Measurements from ENCODE around the gene KCNQ4.

KCNQ4 gene

DNA sequence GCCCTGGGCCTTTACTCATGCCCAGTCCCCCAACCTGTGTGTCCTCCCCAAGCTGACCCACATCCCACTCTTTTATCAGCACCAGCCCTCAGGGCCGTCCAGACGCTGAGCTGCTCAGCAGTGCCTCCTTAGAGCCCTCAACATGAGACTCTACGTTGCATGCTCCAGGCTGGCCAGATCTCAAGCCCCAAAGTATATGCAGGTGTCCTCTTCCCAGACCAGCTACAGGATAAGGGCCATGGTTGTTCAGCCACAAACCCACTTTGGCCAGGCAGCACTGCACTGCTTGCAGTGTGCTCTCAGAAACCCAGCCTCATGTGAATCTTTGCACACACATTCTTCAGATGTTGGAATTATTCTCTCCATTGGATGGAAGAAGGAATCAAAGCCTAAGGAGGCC, 72.5 kb downstream of the KCNQ4 start:
- WGBS, 2 experiments (ENCODE audit: insufficient coverage in 2 of 2) = 100% methylated on average over 1 to 3 of the region's 3 CpGs
- no peak overlapping the region for H3K4me3 ChIP-seq (ENCODE audit: extremely low read depth, insufficient read depth, low read length, poor library complexity, severe bottlenecking)
- H3K27ac ChIP-seq (ENCODE audit: low read depth, low read length, severe bottlenecking) = no peak overlapping the region
- H3K9me3 ChIP-seq (ENCODE audit: control insufficient read depth, low read length) = no peaks in the 10 kb centered on the region
- no peaks in the 10 kb centered on the region for H3K36me3 ChIP-seq (ENCODE audit: control insufficient read depth, insufficient read depth, low read length)
- peaks cover 6% of the 10 kb centered on the region for H3K4me1 ChIP-seq (ENCODE audit: control insufficient read depth, insufficient read depth, low read length, poor library complexity, severe bottlenecking)

DNA sequence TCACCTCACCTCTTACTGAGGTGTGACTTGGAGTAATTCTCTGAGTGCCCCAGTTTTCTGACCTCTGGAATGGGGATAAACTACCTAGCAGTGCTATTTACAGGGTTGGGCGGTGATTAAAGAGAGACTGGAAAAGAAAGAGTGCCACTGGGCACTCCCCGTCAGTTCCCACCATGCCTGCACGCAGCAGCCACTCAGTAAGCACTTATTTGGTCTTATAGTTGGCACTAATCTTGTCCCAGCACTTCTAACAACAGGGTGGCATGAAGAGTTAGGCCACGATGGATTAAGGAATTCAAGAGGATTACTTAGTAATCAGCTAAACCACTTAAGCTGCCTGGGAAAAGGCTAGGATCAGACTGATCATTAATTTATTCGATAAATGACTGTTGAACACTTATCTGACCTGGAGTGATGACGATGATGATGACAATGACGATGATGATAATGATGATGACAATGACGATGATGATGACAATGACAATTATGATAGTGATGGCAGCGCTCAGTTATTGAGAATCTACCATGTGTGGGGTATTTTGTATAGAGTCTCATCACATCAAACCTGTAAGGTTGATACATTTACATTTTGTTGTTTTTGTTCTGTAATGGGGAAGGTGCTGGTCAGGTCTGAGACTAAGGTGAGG, 73.2 kb downstream of the KCNQ4 start:
- no peak overlapping the region for H3K27ac ChIP-seq (ENCODE audit: low read depth, low read length, severe bottlenecking)
- no peaks in the 10 kb centered on the region for H3K9me3 ChIP-seq (ENCODE audit: control insufficient read depth, low read length)
- no peak overlapping the region for H3K4me3 ChIP-seq (ENCODE audit: extremely low read depth, insufficient read depth, low read length, poor library complexity, severe bottlenecking)
- H3K36me3 ChIP-seq (ENCODE audit: control insufficient read depth, insufficient read depth, low read length) = no peaks in the 10 kb centered on the region
- 95 to 98% methylated on average over 8 to 9 of the region's 9 CpGs for WGBS, 2 experiments (ENCODE audit: insufficient coverage in 2 of 2)
- peaks cover 6% of the 10 kb centered on the region for H3K4me1 ChIP-seq (ENCODE audit: control insufficient read depth, insufficient read depth, low read length, poor library complexity, severe bottlenecking)

DNA sequence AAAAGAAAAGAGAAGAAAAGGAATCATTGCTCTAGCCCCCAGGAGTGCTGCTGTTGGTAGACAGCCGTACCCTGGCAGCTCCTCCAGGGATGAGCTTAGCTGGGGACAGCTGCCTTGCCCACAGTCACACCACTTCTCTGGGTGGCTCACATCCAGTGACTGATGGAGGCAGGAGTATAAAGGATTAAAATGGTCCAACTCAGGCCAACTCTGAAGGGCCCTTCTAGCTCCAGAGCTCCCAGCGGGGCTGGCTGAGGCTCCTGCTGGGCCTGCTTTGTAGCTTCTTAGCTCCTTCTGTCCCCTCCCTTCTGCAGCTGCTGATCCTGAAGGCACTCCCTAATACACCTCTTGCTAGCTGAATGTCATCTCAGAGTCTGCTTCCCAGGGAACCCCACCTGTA, 74.2 kb downstream of the KCNQ4 start:
- Histone ChIP-seq H3K36me3 (ENCODE audit: control insufficient read depth, insufficient read depth, low read length) (no peaks in the 10 kb centered on the region), H3K4me3 (ENCODE audit: extremely low read depth, insufficient read depth, low read length, poor library complexity, severe bottlenecking) (no peak overlapping the region), H3K4me1 (ENCODE audit: control insufficient read depth, insufficient read depth, low read length, poor library complexity, severe bottlenecking) (peaks cover 8% of the 10 kb centered on the region), H3K9me3 (ENCODE audit: control insufficient read depth, low read length) (no peaks in the 10 kb centered on the region), H3K27ac (ENCODE audit: low read depth, low read length, severe bottlenecking) (no peak overlapping the region)
- 74% methylated on average over 2 of the region's 2 CpGs; no CpG with 5 or more reads in 1 of the 2 experiments for WGBS, 2 experiments (ENCODE audit: insufficient coverage in 2 of 2)

DNA sequence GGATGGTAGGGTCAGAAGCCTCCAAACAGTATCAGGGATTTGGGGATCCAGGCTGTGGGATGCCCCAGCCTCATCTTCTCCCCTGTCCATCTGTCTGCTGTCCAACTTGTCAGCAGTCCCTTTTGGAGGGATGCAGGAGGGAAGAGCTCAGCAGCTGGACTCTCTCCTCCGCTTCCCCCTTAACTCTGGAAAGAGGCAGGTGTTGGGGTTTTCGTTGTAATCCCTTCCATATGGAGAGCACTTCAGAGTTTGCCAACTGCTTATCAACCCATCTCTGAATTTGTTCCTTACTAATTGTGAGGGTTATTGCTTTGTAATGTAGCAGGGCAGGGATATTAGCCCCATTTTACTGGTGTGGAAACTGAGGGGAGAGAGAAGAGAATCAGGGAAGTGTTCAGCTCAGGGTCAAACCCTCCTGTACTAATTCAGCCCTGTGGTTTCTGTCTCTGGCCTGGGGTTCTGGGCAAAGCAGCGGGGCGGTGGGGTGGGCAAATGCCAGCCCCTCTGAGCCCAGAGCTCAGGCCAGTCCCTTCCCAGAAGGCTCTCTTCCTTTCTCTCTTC, 75.3 kb downstream of the KCNQ4 start:
- WGBS, 2 experiments (ENCODE audit: insufficient coverage in 2 of 2) = 87 to 91% methylated on average over 2 to 4 of the region's 4 CpGs

DNA sequence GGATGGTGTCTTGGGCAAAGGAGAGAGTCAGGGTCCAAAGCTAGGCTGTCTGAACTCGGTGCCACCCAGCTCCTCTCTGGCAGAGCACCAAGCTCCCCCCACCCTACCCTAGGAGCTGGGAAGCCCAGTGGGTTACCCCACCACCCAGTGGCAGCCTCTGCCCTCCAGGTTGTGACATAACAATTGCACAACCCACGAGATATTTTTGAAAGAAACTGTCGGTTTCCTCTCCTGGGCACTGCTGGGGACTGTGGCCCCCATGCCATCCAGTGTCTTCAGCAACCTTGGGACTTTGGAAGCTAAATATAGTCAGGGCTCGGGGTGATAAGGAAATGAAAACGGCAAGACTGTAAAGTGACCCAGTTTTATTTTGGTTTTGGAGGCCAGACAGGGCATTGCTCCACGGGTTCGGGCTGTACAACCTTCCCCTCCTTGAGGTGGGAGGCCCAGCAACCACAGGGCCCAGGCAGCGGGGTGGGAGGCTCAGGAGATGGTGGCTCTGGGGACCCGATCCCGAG, 77.2 kb downstream of the KCNQ4 start:
- WGBS, 2 experiments (ENCODE audit: insufficient coverage in 2 of 2) = 59 to 61% methylated on average over 8 of the region's 10 CpGs
- H3K4me3 ChIP-seq (ENCODE audit: extremely low read depth, insufficient read depth, low read length, poor library complexity, severe bottlenecking) = peak overlapping the region; percentile 48
- no peaks in the 10 kb centered on the region for H3K9me3 ChIP-seq (ENCODE audit: control insufficient read depth, low read length)
- no peaks in the 10 kb centered on the region for H3K36me3 ChIP-seq (ENCODE audit: control insufficient read depth, insufficient read depth, low read length)
- H3K4me1 ChIP-seq (ENCODE audit: control insufficient read depth, insufficient read depth, low read length, poor library complexity, severe bottlenecking) = peaks cover 22% of the 10 kb centered on the region
- no peak overlapping the region for H3K27ac ChIP-seq (ENCODE audit: low read depth, low read length, severe bottlenecking)

More for the DNA sequence above, 75.3 kb downstream of the KCNQ4 start:
- no peak overlapping the region for H3K27ac ChIP-seq (ENCODE audit: low read depth, low read length, severe bottlenecking)
- no peak overlapping the region for H3K4me3 ChIP-seq (ENCODE audit: extremely low read depth, insufficient read depth, low read length, poor library complexity, severe bottlenecking)
- H3K4me1 ChIP-seq (ENCODE audit: control insufficient read depth, insufficient read depth, low read length, poor library complexity, severe bottlenecking) = peaks cover 19% of the 10 kb centered on the region
- H3K36me3 ChIP-seq (ENCODE audit: control insufficient read depth, insufficient read depth, low read length) = no peaks in the 10 kb centered on the region
- H3K9me3 ChIP-seq (ENCODE audit: control insufficient read depth, low read length) = no peaks in the 10 kb centered on the region

DNA sequence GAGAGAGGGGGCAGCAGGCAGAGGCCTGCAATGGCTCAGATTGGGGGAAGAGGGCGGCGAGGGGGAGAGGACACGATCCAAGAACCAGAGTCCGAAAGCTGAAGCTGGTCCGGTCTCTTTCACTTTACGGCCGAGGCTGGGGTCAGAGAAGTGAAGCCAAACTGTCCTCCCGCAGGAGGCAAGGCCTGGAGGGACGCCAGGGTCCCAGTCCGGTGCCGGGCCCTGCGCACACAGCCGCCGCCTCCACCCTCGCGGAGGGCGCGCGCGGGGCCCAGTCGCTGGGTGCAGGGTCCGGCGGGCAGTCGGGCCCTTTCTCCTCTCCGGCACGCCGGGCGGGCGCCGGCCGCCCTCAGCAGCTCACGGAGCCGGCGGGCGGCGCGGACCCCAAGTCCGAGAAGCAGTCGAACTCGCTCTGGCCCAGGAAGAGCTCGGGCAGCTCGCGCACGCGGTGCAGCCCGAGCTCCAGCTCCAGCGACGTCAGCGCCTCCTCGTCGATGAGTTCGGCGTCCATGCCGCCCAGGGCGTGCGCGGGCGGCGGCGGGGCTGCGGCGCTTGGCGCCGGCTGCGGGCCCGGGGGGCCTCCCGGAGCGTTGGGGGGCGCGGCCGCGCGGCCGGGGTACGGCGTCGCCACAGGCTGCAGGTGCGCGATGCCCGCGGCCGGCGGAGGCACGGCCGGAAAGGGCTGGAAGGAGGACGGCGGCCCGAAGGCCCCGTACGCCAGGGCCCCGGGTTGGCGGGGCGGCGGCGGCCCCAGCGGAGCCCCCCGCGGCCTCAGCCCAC, 77.8 kb downstream of the KCNQ4 start:
- Histone ChIP-seq H3K36me3 (ENCODE audit: control insufficient read depth, insufficient read depth, low read length) (no peaks in the 10 kb centered on the region), H3K9me3 (ENCODE audit: control insufficient read depth, low read length) (no peaks in the 10 kb centered on the region), H3K4me3 (ENCODE audit: extremely low read depth, insufficient read depth, low read length, poor library complexity, severe bottlenecking) (peak overlapping the region; percentile 48), H3K4me1 (ENCODE audit: control insufficient read depth, insufficient read depth, low read length, poor library complexity, severe bottlenecking) (peaks cover 22% of the 10 kb centered on the region), H3K27ac (ENCODE audit: low read depth, low read length, severe bottlenecking) (no peak overlapping the region)
- 2 to 3% methylated on average over 67 to 78 of the region's 98 CpGs for WGBS, 2 experiments (ENCODE audit: insufficient coverage in 2 of 2)

DNA sequence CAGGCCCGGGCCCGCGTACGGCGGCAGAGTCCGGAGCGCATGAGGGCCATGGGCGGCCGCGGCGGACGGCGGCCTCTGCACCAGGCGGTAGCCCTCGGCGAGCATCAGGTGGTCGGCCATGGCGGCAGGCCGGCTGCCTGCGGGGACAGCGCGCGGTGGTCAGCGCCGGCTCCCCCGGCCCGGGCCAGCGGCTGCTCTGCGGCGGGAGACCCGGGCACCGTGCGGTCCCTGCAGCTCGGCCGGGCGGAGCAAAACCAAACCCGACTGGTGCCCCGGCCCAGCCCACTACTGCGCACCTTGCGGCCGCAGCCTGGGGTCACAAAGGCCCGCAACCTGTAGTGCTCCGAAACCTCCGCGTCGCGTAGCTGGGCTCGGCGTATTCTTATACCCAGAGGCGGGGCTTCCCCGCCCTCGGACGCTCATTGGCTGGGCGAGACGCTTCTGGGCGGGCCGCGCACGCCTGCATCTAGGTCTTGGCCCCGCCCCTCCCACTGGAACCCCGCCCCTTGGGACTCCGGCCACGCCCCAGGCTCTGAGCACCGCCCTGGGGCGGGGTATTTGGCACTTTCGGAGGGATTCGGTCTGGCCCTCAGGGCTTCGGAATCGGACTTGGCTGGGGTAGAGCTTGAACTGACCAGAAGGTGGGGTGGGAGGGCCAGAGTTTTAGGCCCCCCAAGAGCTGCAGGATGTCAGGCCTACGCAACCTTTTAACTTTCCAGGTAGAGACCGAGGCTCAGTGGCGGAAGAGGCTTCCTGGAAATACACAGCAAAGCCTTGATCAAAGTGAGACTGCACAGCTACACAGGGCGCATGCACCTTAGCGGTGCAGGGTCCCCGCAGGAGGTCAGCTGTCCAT, 78.6 kb downstream of the KCNQ4 start, which contains the start of gene CITED4:
Gene CITED4 (minus strand): TSS at position 356 of the 856 bp plus-strand sequence. CDS start 236 bp downstream, at position 120.
- no peak within 1 kb of the TSS for H3K27ac ChIP-seq (ENCODE audit: low read depth, low read length, severe bottlenecking)
- H3K36me3 ChIP-seq (ENCODE audit: control insufficient read depth, insufficient read depth, low read length) = no peaks in the 10 kb centered on the region
- peaks cover 22% of the 10 kb centered on the region for H3K4me1 ChIP-seq (ENCODE audit: control insufficient read depth, insufficient read depth, low read length, poor library complexity, severe bottlenecking)
- peak within 1 kb of the TSS; percentile 48 for H3K4me3 ChIP-seq (ENCODE audit: extremely low read depth, insufficient read depth, low read length, poor library complexity, severe bottlenecking)
- H3K9me3 ChIP-seq (ENCODE audit: control insufficient read depth, low read length) = no peaks in the 10 kb centered on the region
- 5 to 6% methylated on average over 63 of the region's 75 CpGs for WGBS, 2 experiments (ENCODE audit: insufficient coverage in 2 of 2)

DNA sequence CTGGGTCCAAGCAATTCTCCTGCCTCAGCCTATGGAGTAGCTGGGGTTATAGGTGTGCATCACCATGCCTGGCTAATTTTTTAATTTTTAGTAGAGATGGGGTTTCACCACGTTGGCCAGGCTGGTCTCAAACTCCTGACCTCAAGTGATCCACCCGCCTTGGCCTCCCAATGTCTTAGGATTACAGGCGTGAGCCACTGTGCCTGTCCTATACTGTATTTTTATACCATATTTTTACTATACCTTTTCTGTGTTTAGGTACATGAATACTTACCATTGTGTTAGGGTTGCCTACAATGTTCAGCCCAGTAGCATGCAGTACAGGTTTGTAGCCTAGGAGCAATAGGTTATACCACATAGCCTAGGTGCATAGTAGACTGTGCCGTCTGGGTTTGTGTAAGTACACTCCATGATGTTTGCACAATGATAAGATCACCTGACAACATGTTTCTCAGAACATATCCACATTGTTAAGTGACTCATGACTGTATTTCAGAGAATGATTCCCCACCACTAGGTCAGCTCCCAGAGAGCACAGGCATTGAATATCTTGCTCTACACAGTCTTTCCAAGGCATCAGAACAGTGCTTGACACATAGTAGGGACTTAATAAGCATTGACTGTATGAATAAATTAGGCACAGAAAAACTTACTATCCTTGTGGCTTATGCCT, 84.6 kb downstream of the KCNQ4 start:
- Histone ChIP-seq H3K9me3 (ENCODE audit: control insufficient read depth, low read length) (peaks cover 14% of the 10 kb centered on the region), H3K4me3 (ENCODE audit: extremely low read depth, insufficient read depth, low read length, poor library complexity, severe bottlenecking) (no peak overlapping the region), H3K36me3 (ENCODE audit: control insufficient read depth, insufficient read depth, low read length) (no peaks in the 10 kb centered on the region), H3K27ac (ENCODE audit: low read depth, low read length, severe bottlenecking) (no peak overlapping the region), H3K4me1 (ENCODE audit: control insufficient read depth, insufficient read depth, low read length, poor library complexity, severe bottlenecking) (peaks cover 20% of the 10 kb centered on the region)
- 83 to 86% methylated on average over 3 to 4 of the region's 4 CpGs for WGBS, 2 experiments (ENCODE audit: insufficient coverage in 2 of 2)

DNA sequence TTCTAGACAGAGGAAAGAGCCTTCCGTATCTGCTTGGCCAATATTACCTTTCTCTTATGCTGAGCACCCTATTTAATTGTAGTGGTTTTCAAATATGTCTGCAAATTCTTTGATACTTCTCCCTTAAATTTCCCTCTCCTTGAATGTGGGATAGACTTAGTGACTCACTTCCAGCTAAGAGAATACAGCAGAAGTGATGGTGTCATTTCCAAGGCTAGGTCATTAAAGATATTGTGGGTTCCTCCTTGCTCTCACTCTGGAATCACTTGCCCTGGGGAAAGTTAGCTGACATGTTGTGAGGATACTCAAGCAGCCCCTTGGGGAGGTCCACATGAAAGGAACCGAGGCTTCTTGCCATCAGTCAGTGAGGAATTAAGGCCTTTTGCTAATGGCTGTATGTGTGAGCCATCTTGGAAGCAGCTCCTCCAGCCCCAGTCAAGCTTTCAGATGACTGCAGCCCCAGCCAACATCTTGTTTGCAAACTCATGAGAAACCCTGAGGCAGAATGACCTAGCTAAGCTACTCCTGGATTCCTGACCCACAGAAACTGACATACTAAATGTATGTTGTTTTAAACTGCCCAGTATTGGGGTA, 86.6 kb downstream of the KCNQ4 start:
- 67% methylated on average over 1 of the region's 2 CpGs for WGBS, 2 experiments (ENCODE audit: insufficient coverage in 2 of 2)
- no peak overlapping the region for H3K4me3 ChIP-seq (ENCODE audit: extremely low read depth, insufficient read depth, low read length, poor library complexity, severe bottlenecking)
- peaks cover 26% of the 10 kb centered on the region for H3K4me1 ChIP-seq (ENCODE audit: control insufficient read depth, insufficient read depth, low read length, poor library complexity, severe bottlenecking)

More for the DNA sequence above, 86.6 kb downstream of the KCNQ4 start:
- H3K27ac ChIP-seq (ENCODE audit: low read depth, low read length, severe bottlenecking) = no peak overlapping the region
- H3K9me3 ChIP-seq (ENCODE audit: control insufficient read depth, low read length) = peaks cover 14% of the 10 kb centered on the region
- no peaks in the 10 kb centered on the region for H3K36me3 ChIP-seq (ENCODE audit: control insufficient read depth, insufficient read depth, low read length)
